AG09319 (cell line): Measurements from ENCODE around the gene GET3.
"Not testable (repeated sequence)": the region's sequence is repeated elsewhere in the genome, so short reads cannot be mapped to it uniquely, and the experiment has no call there.

ENCODE experiments used
- DNase-seq: peaks from one replicate; pipeline ENCODE4 v3.0.0-alpha.2; 2010; ENCODE audit warnings: low read depth; ENCODE audit errors: extremely low read depth
- TF ChIP-seq, protein P1 (sequence below): IDR thresholded peaks from 2 replicates; pipeline ENCODE4 v1.5.1; 2011; ENCODE audit warnings: low read depth, mild to moderate bottlenecking, inconsistent platforms, low read length, moderate library complexity

GET3 gene

GRCh38 chr19:12794971-12795381 is 57.7 kb downstream of the GET3 start:
- DNase-seq: no peak
- TF ChIP-seq, protein P1, sequence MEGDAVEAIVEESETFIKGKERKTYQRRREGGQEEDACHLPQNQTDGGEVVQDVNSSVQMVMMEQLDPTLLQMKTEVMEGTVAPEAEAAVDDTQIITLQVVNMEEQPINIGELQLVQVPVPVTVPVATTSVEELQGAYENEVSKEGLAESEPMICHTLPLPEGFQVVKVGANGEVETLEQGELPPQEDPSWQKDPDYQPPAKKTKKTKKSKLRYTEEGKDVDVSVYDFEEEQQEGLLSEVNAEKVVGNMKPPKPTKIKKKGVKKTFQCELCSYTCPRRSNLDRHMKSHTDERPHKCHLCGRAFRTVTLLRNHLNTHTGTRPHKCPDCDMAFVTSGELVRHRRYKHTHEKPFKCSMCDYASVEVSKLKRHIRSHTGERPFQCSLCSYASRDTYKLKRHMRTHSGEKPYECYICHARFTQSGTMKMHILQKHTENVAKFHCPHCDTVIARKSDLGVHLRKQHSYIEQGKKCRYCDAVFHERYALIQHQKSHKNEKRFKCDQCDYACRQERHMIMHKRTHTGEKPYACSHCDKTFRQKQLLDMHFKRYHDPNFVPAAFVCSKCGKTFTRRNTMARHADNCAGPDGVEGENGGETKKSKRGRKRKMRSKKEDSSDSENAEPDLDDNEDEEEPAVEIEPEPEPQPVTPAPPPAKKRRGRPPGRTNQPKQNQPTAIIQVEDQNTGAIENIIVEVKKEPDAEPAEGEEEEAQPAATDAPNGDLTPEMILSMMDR: no peak

DNA sequence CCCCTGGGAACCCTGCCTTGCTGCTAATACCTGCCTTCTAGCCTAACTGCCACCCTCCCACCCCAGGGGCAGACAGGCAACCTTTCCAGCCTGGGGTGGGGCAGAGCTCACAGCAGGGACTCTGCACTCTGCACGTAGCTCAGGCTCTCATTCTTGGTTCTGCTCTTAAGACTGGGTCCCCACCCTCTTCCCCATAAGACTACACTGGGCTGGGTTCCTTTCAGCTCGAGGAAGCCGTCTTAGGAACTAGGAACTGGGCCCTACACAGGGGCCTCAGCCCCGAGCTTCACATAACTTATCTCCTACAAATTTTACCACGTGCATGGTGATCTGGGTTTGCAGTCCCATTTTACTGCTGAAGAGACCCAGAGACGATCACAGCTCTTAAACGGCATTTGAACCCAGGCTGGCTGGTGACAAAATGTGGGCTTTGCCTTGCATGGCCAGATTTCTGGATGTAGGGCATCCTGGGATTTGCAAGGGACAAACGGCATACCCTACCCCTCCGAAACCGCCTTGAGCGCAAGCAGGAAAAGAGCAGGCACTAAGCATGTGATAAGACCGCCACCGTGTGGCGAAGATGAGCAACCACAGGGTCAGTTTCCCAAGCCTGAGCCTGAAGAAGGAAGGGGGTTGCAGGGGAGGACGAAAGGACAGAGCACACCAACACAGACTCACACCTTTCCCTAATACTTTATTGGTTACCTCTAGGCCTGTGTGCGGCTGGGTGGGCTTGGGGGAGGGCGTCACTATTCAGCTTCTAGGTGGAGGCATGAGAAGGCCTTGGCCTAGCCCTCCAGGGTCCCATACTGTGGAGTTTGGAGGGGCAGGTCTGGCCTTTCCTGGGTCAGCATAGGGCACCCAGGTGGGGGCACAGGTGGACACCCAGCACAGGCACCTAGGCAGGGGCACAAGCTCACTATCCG is 59.1 kb downstream of the GET3 start:
- TF ChIP-seq, protein P1: peak; percentile 88
- peak; percentile 47 for DNase-seq

DNA sequence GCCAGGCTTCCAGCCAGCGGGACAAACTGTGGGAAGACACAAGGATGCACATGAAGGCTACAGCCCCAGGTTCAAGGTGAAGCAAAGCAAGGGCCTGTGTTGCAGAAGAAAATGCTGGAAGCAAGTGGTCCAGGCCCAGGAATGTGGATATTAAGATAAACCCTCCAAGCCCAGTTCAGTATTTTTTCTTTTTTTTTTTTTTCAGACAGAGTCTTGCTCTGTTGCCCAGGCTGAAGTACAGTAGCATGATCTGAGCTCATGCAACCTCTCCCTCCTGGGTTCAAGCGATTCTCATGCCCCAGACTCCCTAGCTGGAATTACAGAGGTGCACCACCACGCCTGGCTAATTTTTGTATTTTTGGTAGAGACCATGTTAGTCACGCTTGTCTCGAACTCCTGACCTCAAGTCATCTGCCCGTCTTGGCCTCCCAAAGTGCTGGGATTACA is 59.9 kb downstream of the GET3 start:
- DNase-seq: no peak
- TF ChIP-seq, protein P1: no peak

DNA sequence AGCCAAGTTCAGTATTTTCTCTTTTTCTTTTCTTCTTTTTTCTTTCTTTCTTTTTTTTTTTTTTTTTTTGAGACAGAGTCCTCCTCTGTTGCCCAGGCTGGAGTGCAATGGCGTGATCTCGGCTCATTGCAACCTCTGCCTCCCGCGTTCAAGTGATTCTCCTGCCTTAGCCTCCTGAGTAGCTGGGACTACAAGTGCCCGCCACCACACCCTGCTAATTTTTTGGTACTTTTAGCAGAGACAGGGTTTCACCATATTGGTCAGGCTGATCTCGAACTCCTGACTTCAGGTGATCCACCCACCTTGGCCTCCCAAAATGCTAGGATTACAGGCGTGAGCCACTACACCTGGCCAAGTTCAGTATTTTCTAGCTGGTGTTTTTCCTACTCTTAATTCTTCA is 60.3 kb downstream of the GET3 start:
- not testable (repeated sequence) for DNase-seq
